ENCODE results near the gene ZSWIM4. TPM values are rescaled to one million over a fixed set of nuclear protein-coding genes. Genes with fewer than 3 reads are reported as not detected.

Gene ZSWIM4
- total and polyA plus RNA-seq, 2 of the 13 experiments (the other 11 are each of a cell fraction or from before 2014, with no cell fraction given), result 0.33 to 0.86 TPM

- TF ChIP-seq GABPA (IDR thresholded peaks at IDR 0.05; ENCODE audit: low read depth, low read length) (no peak), GABPA (CRISPR knock-in tag; IDR thresholded peaks at IDR 0.05; ENCODE audit: low read depth) (peak; percentile 73), ZIK1 (CRISPR knock-in tag; IDR thresholded peaks at IDR 0.05; ENCODE audit: borderline replicate concordance, low read depth) (peak; percentile 62; the same call in 1 of the 2 replicates), PRDM4 (CRISPR knock-in tag; IDR thresholded peaks at IDR 0.05; ENCODE audit: borderline replicate concordance) (no peak), CREB1 (IDR thresholded peaks at IDR 0.05) (peak; percentile 77), CREB1 (CRISPR knock-in tag; IDR thresholded peaks at IDR 0.05) (peak; percentile 74), ZNF543 (CRISPR knock-in tag; IDR thresholded peaks at IDR 0.05) (no peak), RORA (CRISPR knock-in tag; IDR thresholded peaks at IDR 0.05) (no peak), SRSF1 (optimal IDR thresholded peaks at IDR 0.05; ENCODE audit: low read depth, low read length) (peak; percentile 92), HDAC6 (IDR thresholded peaks at IDR 0.05; ENCODE audit: low read depth, low read length) (no peak), ZNF446 (CRISPR knock-in tag; IDR thresholded peaks at IDR 0.05) (no peak), TAF1 (CRISPR knock-in tag; IDR thresholded peaks at IDR 0.05) (peak; percentile 43; the same call in 1 of the 2 replicates), KAT7 (CRISPR knock-in tag; IDR thresholded peaks at IDR 0.05; ENCODE audit: borderline replicate concordance) (peak; percentile 41; the same call in 1 of the 2 replicates), GPN1 (CRISPR knock-in tag; IDR thresholded peaks at IDR 0.05; ENCODE audit: borderline replicate concordance) (no peak), CEBPZ (IDR thresholded peaks at IDR 0.05; ENCODE audit: low read length) (peak; percentile 78; the same call in 1 of the 2 replicates), ZNF687 (CRISPR knock-in tag; IDR thresholded peaks at IDR 0.05) (peak; percentile 70), BRCA1 (CRISPR knock-in tag; IDR thresholded peaks at IDR 0.05) (no peak), ZNF678 (CRISPR knock-in tag; IDR thresholded peaks at IDR 0.05) (no peak), ZNF772 (CRISPR knock-in tag; IDR thresholded peaks at IDR 0.05) (0 out of 2 replicates have a peak, but pooled peaks have one; percentile 48), CENPT (CRISPR knock-in tag; IDR thresholded peaks at IDR 0.05; ENCODE audit: low read depth) (no peak)
These were observed at the start of gene ZSWIM4 (continued) for GRCh38 chr19:13794757-13795589.
